ENCODE measurements around the gene DMXL2.

Gene DMXL2

GRCh38 chr15:51497806-51498205 lies 124.8 kb downstream of the DMXL2 start:
- no peak overlapping the region for H2AFZ ChIP-seq (ENCODE audit: low read depth, low read length, severe bottlenecking)
- H3F3A ChIP-seq (ENCODE audit: insufficient read depth), result no peaks in the 10 kb centered on the region
- H3K36me3 ChIP-seq (ENCODE audit: low read length), result no peaks in the 10 kb centered on the region
- H3K27me3 ChIP-seq (ENCODE audit: low read length), result no peaks in the 10 kb centered on the region
- no peak overlapping the region for H3K4me2 ChIP-seq (ENCODE audit: low read depth, low read length, poor library complexity, severe bottlenecking)
- no peak overlapping the region for H3K4me3 ChIP-seq (ENCODE audit: insufficient read depth, low read length, poor library complexity, severe bottlenecking)
- no peak for TF ChIP-seq EZH2phosphoT487 (conservative IDR thresholded peaks at IDR 0.05; ENCODE audit: low read length)
- TF ChIP-seq CTCF (IDR thresholded peaks at IDR 0.05; ENCODE audit: insufficient read depth, low read length, poor library complexity, severe bottlenecking), result no peak
- H4K20me1 ChIP-seq (ENCODE audit: low read depth, low read length), result no peaks in the 10 kb centered on the region
- no peaks in the 10 kb centered on the region for H3K9me2 ChIP-seq (replicated peaks; ENCODE audit: insufficient read depth, low read length)
- H3K9me3 ChIP-seq (ENCODE audit: insufficient read depth, low read length), result no peaks in the 10 kb centered on the region
- H3K79me2 ChIP-seq (ENCODE audit: insufficient read depth, low read length), result no peaks in the 10 kb centered on the region
- H3K27ac ChIP-seq (ENCODE audit: low read depth, low read length), result no peak overlapping the region
- no peak overlapping the region for H3K9ac ChIP-seq (ENCODE audit: low read length)

GRCh38 chr15:51496246-51496645 lies 126.3 kb downstream of the DMXL2 start:
- Histone ChIP-seq H3K4me3 (ENCODE audit: insufficient read depth, low read length, poor library complexity, severe bottlenecking) (no peak overlapping the region), H3K27ac (ENCODE audit: low read depth, low read length) (no peak overlapping the region), H3K9me3 (ENCODE audit: insufficient read depth, low read length) (no peaks in the 10 kb centered on the region), H4K20me1 (ENCODE audit: low read depth, low read length) (no peaks in the 10 kb centered on the region), H3K79me2 (ENCODE audit: insufficient read depth, low read length) (no peaks in the 10 kb centered on the region), H3K36me3 (ENCODE audit: low read length) (no peaks in the 10 kb centered on the region), H3K9ac (ENCODE audit: low read length) (no peak overlapping the region), H3F3A (ENCODE audit: insufficient read depth) (no peaks in the 10 kb centered on the region), H2AFZ (ENCODE audit: low read depth, low read length, severe bottlenecking) (no peak overlapping the region), H3K27me3 (ENCODE audit: low read length) (no peaks in the 10 kb centered on the region), H3K4me2 (ENCODE audit: low read depth, low read length, poor library complexity, severe bottlenecking) (no peak overlapping the region), H3K9me2 (replicated peaks; ENCODE audit: insufficient read depth, low read length) (no peaks in the 10 kb centered on the region)
- TF ChIP-seq EZH2phosphoT487 (conservative IDR thresholded peaks at IDR 0.05; ENCODE audit: low read length), result no peak
- TF ChIP-seq CTCF (IDR thresholded peaks at IDR 0.05; ENCODE audit: insufficient read depth, low read length, poor library complexity, severe bottlenecking), result no peak

GRCh38 chr15:51494411-51495314 lies 127.9 kb downstream of the DMXL2 start:
- H3K4me3 ChIP-seq (ENCODE audit: insufficient read depth, low read length, poor library complexity, severe bottlenecking), result no peak overlapping the region
- no peaks in the 10 kb centered on the region for H3K9me3 ChIP-seq (ENCODE audit: insufficient read depth, low read length)
- H3K9me2 ChIP-seq (replicated peaks; ENCODE audit: insufficient read depth, low read length), result no peaks in the 10 kb centered on the region
- no peaks in the 10 kb centered on the region for H3F3A ChIP-seq (ENCODE audit: insufficient read depth)
- no peak overlapping the region for H3K27ac ChIP-seq (ENCODE audit: low read depth, low read length)
- no peak overlapping the region for H3K4me2 ChIP-seq (ENCODE audit: low read depth, low read length, poor library complexity, severe bottlenecking)
- no peaks in the 10 kb centered on the region for H3K27me3 ChIP-seq (ENCODE audit: low read length)
- no peak overlapping the region for H2AFZ ChIP-seq (ENCODE audit: low read depth, low read length, severe bottlenecking)
- H3K36me3 ChIP-seq (ENCODE audit: low read length), result no peaks in the 10 kb centered on the region
- H3K9ac ChIP-seq (ENCODE audit: low read length), result no peak overlapping the region
- no peaks in the 10 kb centered on the region for H3K79me2 ChIP-seq (ENCODE audit: insufficient read depth, low read length)
- H4K20me1 ChIP-seq (ENCODE audit: low read depth, low read length), result no peaks in the 10 kb centered on the region
- TF ChIP-seq EZH2phosphoT487 (conservative IDR thresholded peaks at IDR 0.05; ENCODE audit: low read length) (no peak), CTCF (IDR thresholded peaks at IDR 0.05; ENCODE audit: insufficient read depth, low read length, poor library complexity, severe bottlenecking) (no peak)

Data from SU-DHL-6 (cell line).